PC-9 (cell line): ENCODE data around the gene HCST. TPM values are rescaled to one million over a fixed set of nuclear protein-coding genes. Genes with fewer than 3 reads are reported as not detected.

Source experiments
- BruUV-seq: library from RNA; stranded (reverse); fragments of 400-500 nt; replicated peaks from 2 replicates; lab custom pipeline; 2021; lab: Mats Ljungman, UMichigan
- CTCF ChIA-PET: fragments of 300-600 bp; sonication (Branson Sonifier 250); formaldehyde crosslinking; loops from one replicate; lab custom pipeline; 2022; ENCODE audit warnings: antibody characterized with exemption; lab: Charles Lee
- POLR2A ChIA-PET: fragments of 300-600 bp; sonication (Branson Sonifier 250); formaldehyde crosslinking; loops from one replicate; lab custom pipeline; 2022; ENCODE audit warnings: antibody characterized with exemption; ENCODE audit not compliant: unreplicated experiment; lab: Charles Lee
- DNase-seq, 2 experiments: peaks; one replicate each; pipeline versions ENCODE4 v3.0.0 to v3.0.0-alpha.2; 2015 to 2022; ENCODE audit warnings: mixed read lengths in 1 of 2
- H2AFZ ChIP-seq: fragments of 200-600 bp; sonication (generic); 2 replicates; pipeline ENCODE4 v1.8.1; 2017; ENCODE audit warnings: antibody characterized with exemption
- H3F3A ChIP-seq: fragments of 200-600 bp; sonication (generic); 2 replicates; pipeline ENCODE4 v1.8.1; 2017; ENCODE audit warnings: antibody characterized with exemption, mild to moderate bottlenecking, low read depth; ENCODE audit not compliant: insufficient read depth
- H3K27ac ChIP-seq: fragments of 200-600 bp; sonication (generic); 2 replicates; pipeline ENCODE4 v1.6.1; 2016; ENCODE audit warnings: mixed run types
- H3K27me3 ChIP-seq: fragments of 200-600 bp; sonication (generic); 2 replicates; pipeline ENCODE4 v1.6.1; 2016; ENCODE audit warnings: low read depth, mixed run types; ENCODE audit not compliant: insufficient read depth
- H3K36me3 ChIP-seq: fragments of 200-600 bp; sonication (generic); 2 replicates; pipeline ENCODE4 v1.6.1; 2016; ENCODE audit warnings: low read depth, mixed run types
- H3K4me1 ChIP-seq: fragments of 200-600 bp; sonication (generic); replicated peaks from 2 replicates; pipeline ENCODE4 v1.6.1; 2016; ENCODE audit warnings: mixed run types; ENCODE audit not compliant: insufficient read depth
- H3K4me2 ChIP-seq: fragments of 200-600 bp; sonication (generic); 2 replicates; pipeline ENCODE4 v1.6.1; 2017; ENCODE audit warnings: mixed run types
- H3K4me3 ChIP-seq: fragments of 200-600 bp; sonication (generic); 2 replicates; pipeline ENCODE4 v1.6.1; 2016; ENCODE audit warnings: mixed run types
- H3K79me2 ChIP-seq: fragments of 200-600 bp; sonication (generic); 2 replicates; pipeline ENCODE4 v1.6.1; 2017; ENCODE audit warnings: low read depth, mixed run types
- H3K9me2 ChIP-seq: fragments of 200-600 bp; sonication (generic); 2 replicates; pipeline ENCODE4 v1.8.1; 2017; ENCODE audit warnings: mild to moderate bottlenecking; ENCODE audit not compliant: insufficient read depth
- H3K9me3 ChIP-seq: fragments of 200-600 bp; sonication (generic); 2 replicates; pipeline ENCODE4 v1.8.1; 2016; ENCODE audit warnings: low read depth; ENCODE audit not compliant: insufficient read depth
- H4K20me1 ChIP-seq: fragments of 200-600 bp; sonication (generic); 2 replicates; pipeline ENCODE4 v1.8.1; 2017; ENCODE audit not compliant: insufficient read depth
- CTCF ChIP-seq: fragments of 200-600 bp; sonication (generic); conservative IDR thresholded peaks from 2 replicates; pipeline ENCODE4 v1.6.1; 2017; ENCODE audit warnings: mixed run types, antibody characterized with exemption, mild to moderate bottlenecking, moderate library complexity
- EZH2 ChIP-seq: fragments of 200-600 bp; sonication (generic); IDR thresholded peaks from 2 replicates; pipeline ENCODE4 v1.8.0; 2017; ENCODE audit warnings: antibody characterized with exemption, low read depth
- intact Hi-C: fragments of 100-400 bp; cut with micrococcal nuclease; formaldehyde crosslinking; loops from one replicate; pipeline ENCODE4 v1.10.0; 2022; ENCODE audit not compliant: unreplicated experiment
- total RNA-seq: library from RNA; stranded (reverse); gene quantifications from 2 replicates; pipeline ENCODE4 v1.2.3, GENCODE V29; 2021

HCST gene
- total RNA-seq, 1 experiment from 2014 or later: 1.8 TPM

- no peaks in the 10 kb centered on the region for H3K9me2 ChIP-seq
- H3K27me3 ChIP-seq: no peaks in the 10 kb centered on the region
- 0 out of 2 replicates have a peak, but pooled peaks cover 5% of the 10 kb centered on the region for H3K79me2 ChIP-seq
- intact Hi-C loops: loop anchor here (10.0 kb wide), 1 partner anchor 625 kb away; no protein-coding TSS in a partner anchor
- BruUV-seq: no TSS peak
- POLR2A ChIA-PET: interaction anchor here (0.6 kb wide), 1 partner anchor 75 kb away, joined by 5 read pairs; the partner anchor contains the start of gene ALKBH6
- no peaks in the 10 kb centered on the region for H3K9me3 ChIP-seq
- CTCF ChIA-PET: interaction anchor here (0.6 to 0.7 kb wide), 2 partner anchors 116 to 241 kb away, joined by 3 to 4 read pairs; no protein-coding TSS in a partner anchor
- no peaks in the 10 kb centered on the region; the same call in 1 of the 2 replicates for H4K20me1 ChIP-seq
- peaks cover 24% of the 10 kb centered on the region for H3K4me1 ChIP-seq
- no peaks in the 10 kb centered on the region; the same call in 1 of the 2 replicates for H3F3A ChIP-seq
- no peaks in the 10 kb centered on the region for H3K36me3 ChIP-seq
- no peak overlapping the region for H3K27ac ChIP-seq
- no peak for TF ChIP-seq EZH2
- H3K4me2 ChIP-seq: no peak overlapping the region
- H3K4me3 ChIP-seq: no peak overlapping the region
- DNase-seq: no peak
- no peak overlapping the region for H2AFZ ChIP-seq
Measured at GRCh38 chr19:35939307-35940077, 37.2 kb downstream of the HCST start.

- TF ChIP-seq CTCF: no peak
- TF ChIP-seq EZH2: no peak
- no peaks in the 10 kb centered on the region for H3K9me2 ChIP-seq
- H3K27me3 ChIP-seq: no peaks in the 10 kb centered on the region
- H3K9me3 ChIP-seq: no peaks in the 10 kb centered on the region
- H2AFZ ChIP-seq: no peak overlapping the region
- no peaks in the 10 kb centered on the region; the same call in 1 of the 2 replicates for H3F3A ChIP-seq
- no peak overlapping the region for H3K4me3 ChIP-seq
- POLR2A ChIA-PET: no interaction called here
- 0 out of 2 replicates have a peak, but pooled peaks cover 5% of the 10 kb centered on the region for H3K79me2 ChIP-seq
- no peak overlapping the region for H3K4me2 ChIP-seq
- no peak overlapping the region for H3K27ac ChIP-seq
- H3K4me1 ChIP-seq: peaks cover 20% of the 10 kb centered on the region
- CTCF ChIA-PET: no interaction called here
- intact Hi-C loops: no loop called here
- BruUV-seq: no TSS peak
- no peaks in the 10 kb centered on the region for H3K36me3 ChIP-seq
- DNase-seq: no peak
- H4K20me1 ChIP-seq: no peaks in the 10 kb centered on the region; the same call in none of the 2 replicates
Measured at GRCh38 chr19:35940078-35940775, 37.9 kb downstream of the HCST start.

GRCh38 chr19:35940839-35941238 is 38.5 kb downstream of the HCST start:
- Histone ChIP-seq H3K27ac (no peak overlapping the region), H3K4me2 (no peak overlapping the region), H3K79me2 (0 out of 2 replicates have a peak, but pooled peaks cover 5% of the 10 kb centered on the region), H4K20me1 (no peaks in the 10 kb centered on the region; the same call in none of the 2 replicates), H3K27me3 (no peaks in the 10 kb centered on the region), H2AFZ (no peak overlapping the region), H3K36me3 (no peaks in the 10 kb centered on the region), H3F3A (no peaks in the 10 kb centered on the region; the same call in 1 of the 2 replicates), H3K4me1 (peaks cover 16% of the 10 kb centered on the region), H3K9me2 (no peaks in the 10 kb centered on the region), H3K4me3 (no peak overlapping the region), H3K9me3 (no peaks in the 10 kb centered on the region)
- intact Hi-C loops: no loop called here
- ChIA-PET POLR2A (interaction anchor here (0.7 kb wide), 1 partner anchor 9 kb away, joined by 10 read pairs; no protein-coding TSS in a partner anchor), CTCF (no interaction called here)
- no peak for DNase-seq
- TF ChIP-seq EZH2 (no peak), CTCF (no peak)
- BruUV-seq: no TSS peak
